Activated naive CD8-positive, alpha-beta T cell (primary cell): Measurements from ENCODE around the gene KXD1.
"Not testable (repeated sequence)": the region's sequence is repeated elsewhere in the genome, so short reads cannot be mapped to it uniquely, and the experiment has no call there.

ENCODE experiments used
- H3K27ac Mint-ChIP-seq: one replicate; pipeline ENCODE4 v1.8.0; 2021; ENCODE audit warnings: mixed read lengths
- H3K27me3 Mint-ChIP-seq: one replicate; pipeline ENCODE4 v1.8.0; 2021; ENCODE audit warnings: mixed read lengths
- H3K36me3 Mint-ChIP-seq: one replicate; pipeline ENCODE4 v1.8.0; 2021; ENCODE audit warnings: mixed read lengths
- H3K4me1 Mint-ChIP-seq: one replicate; pipeline ENCODE4 v1.8.0; 2021; ENCODE audit warnings: low read depth, mixed read lengths
- H3K4me3 Mint-ChIP-seq: one replicate; pipeline ENCODE4 v1.8.0; 2021; ENCODE audit warnings: mild to moderate bottlenecking, mixed read lengths
- H3K9me3 Mint-ChIP-seq: one replicate; pipeline ENCODE4 v1.8.0; 2021; ENCODE audit warnings: low read depth, mixed read lengths

KXD1 gene

DNA sequence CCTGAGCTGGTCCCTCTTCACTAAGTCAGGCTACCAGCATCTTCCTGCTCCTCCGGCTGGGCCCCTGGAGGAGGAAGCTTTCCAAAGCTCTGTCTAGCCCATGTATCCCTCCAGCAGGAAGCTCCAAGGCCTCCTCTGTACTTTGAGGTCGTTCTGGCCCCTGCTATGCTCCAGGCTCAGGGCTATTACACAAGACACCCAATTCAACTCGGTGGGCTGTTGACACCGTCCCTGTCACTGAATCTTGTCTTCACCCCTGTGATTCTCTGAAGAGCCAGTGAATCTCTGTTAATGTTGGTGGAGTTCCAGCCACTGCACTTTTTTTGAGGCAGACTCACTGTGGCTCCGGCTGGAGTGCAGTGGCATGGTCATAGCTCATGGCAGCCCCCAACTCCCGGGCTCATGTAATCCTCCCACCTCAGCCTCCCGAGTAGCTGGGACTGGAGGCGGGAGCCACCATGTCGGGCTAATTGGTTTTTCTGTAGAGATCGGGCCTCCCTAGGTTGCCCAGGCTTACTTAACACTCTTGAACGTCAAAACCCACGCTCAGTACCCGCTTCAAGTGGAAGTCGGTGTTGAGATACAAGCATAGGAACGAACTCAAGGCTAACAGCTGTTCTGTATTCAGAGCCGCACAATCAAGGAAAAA lies 30.4 kb downstream of the KXD1 start:
- Mint-ChIP-seq H3K4me3 (peak overlapping the region; percentile 83), H3K36me3 (peaks cover 3% of the 10 kb centered on the region), H3K9me3 (no peaks in the 10 kb centered on the region), H3K4me1 (peaks cover 27% of the 10 kb centered on the region), H3K27me3 (no peaks in the 10 kb centered on the region), H3K27ac (peak overlapping the region; percentile 95)

DNA sequence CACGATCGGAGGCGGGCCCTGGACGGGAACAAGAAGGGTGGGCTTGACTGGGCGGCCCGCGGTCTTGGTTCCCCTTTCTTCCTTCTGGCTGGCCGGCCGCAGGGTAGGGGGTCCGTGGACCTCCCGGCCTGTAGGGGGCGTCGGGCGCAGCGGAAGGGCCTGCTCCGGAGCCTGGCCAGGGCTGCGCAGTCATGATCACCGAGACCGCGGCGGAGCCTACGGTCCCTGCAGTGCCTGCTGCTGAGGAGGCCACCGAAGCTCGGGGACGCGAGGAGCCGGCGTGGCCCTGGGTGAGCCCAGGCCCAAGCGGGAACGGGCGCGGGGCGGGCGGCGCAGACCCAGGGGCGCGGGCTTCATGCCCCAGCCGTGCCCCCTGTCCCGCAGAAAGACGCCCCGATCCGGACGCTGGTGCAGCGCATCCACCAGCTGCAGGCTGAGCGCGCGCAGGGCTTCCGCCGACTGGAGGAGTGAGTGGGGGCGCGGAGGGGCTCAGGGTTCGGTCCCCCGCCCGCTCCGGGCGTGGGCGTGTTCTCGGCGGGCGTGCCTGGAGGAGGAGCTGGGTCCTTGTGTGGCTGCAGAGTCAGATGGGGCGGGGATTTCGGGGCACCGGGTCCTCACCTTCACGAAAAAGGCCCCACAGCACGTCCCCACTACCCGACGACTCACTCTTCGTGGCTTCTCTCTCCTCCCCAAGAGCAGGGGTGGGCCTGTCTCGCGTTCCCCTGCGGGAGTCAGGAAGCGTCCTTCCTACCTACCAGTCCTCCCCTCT lies 31.1 kb downstream of the KXD1 start, which contains the start of gene REX1BD:
Gene REX1BD, plus strand, starts transcription at position 188 of the 769 bp plus-strand sequence. Its CDS starts 4 bp downstream, at position 192.
- peaks cover 3% of the 10 kb centered on the region for H3K36me3 Mint-ChIP-seq
- H3K27me3 Mint-ChIP-seq, result no peaks in the 10 kb centered on the region
- peaks cover 30% of the 10 kb centered on the region for H3K4me1 Mint-ChIP-seq
- peak within 1 kb of the TSS; percentile 96 for H3K27ac Mint-ChIP-seq
- H3K9me3 Mint-ChIP-seq, result no peaks in the 10 kb centered on the region
- peak within 1 kb of the TSS; percentile 83 for H3K4me3 Mint-ChIP-seq

DNA sequence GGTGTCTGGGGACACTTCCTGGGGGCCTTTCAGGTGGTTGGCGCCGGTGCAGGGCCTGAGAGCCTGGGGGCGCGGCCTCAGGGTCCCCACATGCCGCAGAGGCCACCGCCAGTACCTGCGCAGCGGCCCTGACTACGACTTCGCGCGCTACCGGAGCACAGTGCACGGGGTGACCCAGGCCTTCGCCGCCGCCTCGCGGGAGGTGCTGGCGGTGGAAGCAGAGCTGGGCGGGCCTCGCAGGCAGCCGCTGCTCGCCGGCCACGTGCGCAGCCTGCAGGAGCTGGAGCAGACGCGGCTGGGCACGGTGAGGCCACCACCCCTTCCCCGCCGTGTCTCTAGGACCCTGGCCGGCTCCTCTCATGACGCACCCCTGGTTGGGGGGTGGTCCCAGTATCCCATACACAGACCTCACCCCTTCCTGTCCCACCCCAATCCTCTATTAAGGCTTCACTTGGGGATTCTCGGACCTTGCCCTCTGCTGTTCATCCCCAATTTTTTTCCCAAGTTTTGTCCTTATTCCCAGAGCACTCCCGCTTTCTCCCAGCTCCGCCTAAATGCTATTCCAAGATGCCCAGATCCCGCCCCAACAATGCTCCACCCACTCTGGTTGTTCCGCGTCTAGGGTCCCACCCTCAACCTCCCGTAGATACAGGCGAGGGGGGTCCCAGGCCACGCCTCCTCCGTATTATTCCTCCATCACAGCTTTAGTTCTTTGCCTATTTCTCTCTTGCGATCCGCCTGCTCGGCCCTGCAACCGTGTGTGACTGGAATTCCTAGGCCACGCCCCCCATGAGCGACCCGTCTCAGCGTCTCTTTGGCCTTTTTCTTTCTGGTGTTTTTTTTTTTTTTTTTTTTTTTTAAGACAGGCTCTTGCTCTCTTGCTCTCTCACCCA lies 32.0 kb downstream of the KXD1 start:
- Mint-ChIP-seq H3K27me3 (no peaks in the 10 kb centered on the region), H3K27ac (peak overlapping the region; percentile 96), H3K36me3 (peaks cover 3% of the 10 kb centered on the region), H3K4me3 (peak overlapping the region; percentile 83), H3K4me1 (peaks cover 31% of the 10 kb centered on the region), H3K9me3 (no peaks in the 10 kb centered on the region)

DNA sequence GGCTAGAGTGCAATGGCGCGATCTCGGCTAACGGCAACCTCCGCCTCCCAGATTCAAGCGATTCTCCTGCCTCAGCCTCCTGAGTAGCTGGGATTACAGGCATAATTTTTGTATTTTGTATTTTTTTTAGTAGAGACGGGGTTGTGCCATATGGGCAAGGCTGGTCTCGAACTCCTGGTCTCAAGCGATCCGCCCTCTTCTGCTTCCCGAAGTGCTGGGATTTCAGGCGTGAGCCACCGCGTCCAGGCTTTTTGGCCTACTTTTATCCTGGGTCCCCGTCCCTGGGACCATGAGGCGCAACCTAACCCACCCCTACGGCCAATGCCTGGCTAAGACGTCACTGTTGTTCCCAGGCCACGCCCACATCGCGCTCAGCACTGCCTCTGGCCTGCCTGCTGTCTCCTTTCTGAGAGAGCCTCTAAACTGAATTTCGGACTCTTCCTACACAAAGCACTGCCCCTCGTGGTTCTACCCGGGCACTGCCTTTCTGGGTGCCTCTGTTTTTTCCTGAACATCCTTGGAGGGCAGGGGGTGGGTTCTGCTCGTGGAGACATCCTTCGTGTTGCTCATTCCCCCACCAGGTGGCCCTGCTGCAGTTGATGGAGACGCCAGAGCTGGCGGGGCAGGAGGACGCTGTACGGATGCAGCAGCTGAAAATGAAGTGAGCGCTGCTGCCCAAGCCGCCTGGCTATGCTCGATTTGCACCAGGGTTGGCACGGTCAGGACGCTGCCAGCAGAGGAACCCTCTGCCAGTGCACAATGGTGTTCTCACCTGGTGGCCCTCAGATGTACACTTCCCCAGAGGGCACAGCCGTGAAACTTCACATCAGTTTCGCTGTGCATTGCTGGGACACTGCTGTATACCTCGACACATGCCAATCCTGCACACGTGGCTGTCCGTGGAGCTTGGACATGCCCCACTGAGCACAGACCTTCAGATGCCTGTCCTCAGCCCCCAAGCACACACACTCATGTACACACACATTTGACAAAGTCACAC lies 32.9 kb downstream of the KXD1 start:
- H3K27ac Mint-ChIP-seq, result no peak overlapping the region
- H3K4me3 Mint-ChIP-seq, result peak overlapping the region; percentile 83
- peaks cover 33% of the 10 kb centered on the region for H3K4me1 Mint-ChIP-seq
- no peaks in the 10 kb centered on the region for H3K9me3 Mint-ChIP-seq
- H3K36me3 Mint-ChIP-seq, result peaks cover 3% of the 10 kb centered on the region
- H3K27me3 Mint-ChIP-seq, result no peaks in the 10 kb centered on the region

DNA sequence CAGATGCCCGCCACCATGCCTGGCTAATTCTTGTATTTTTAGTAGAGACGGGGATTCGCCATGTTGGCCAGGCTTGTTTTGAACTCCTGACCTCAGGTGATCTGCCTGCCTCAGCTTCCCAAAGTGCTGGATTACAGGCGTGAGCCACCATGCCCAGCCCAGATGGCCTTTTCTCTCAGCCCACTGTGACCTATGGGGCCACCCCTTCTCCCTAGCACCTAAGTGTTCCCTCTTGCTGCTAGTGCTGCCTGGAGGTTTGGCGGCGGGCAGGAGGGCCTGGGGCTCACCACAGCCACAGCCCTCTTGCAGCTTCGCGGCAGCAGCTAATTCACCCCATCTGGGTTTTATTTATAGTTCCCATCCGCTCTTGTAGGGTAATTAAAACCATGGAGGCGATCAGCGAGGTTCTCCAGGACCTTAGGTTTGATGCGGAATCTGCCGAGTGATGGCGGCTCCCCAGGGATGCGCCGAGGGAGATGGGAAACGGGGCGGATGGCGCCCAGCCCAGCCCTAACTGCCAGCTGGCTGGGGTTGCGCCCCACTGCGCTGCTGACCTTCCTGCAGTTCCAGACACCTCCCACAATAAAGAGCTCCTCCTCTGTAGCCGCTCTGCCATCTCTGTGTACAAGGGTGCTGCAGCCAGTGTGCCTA lies 34.2 kb downstream of the KXD1 start:
- Mint-ChIP-seq H3K27me3 (no peaks in the 10 kb centered on the region), H3K27ac (no peak overlapping the region), H3K4me3 (peak overlapping the region; percentile 40), H3K4me1 (peaks cover 27% of the 10 kb centered on the region), H3K9me3 (no peaks in the 10 kb centered on the region), H3K36me3 (peaks cover 3% of the 10 kb centered on the region)

DNA sequence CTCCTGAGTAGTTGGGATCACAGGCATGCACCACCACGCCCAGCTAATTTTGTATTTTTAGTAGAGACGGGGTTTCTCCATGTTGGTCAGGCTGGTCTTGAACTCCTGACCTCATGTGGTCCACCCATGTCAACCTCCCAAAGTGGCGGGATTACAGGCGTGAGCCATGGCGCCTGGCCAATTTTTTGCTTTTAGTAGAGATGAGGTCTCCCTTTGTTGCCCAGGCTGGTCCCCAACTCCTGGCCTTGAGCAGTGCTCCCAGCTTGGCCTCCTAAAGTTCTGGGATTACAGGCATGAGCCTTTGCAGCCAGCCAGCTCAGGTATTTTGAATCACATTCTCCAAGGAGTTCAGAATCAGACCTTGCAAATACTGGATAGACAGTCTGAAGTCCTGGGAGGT lies 35.1 kb downstream of the KXD1 start:
- H3K27ac Mint-ChIP-seq, H3K9me3 Mint-ChIP-seq, H3K36me3 Mint-ChIP-seq, H3K27me3 Mint-ChIP-seq, H3K4me3 Mint-ChIP-seq: not testable (repeated sequence)
- H3K4me1 Mint-ChIP-seq, result peaks cover 25% of the 10 kb centered on the region

DNA sequence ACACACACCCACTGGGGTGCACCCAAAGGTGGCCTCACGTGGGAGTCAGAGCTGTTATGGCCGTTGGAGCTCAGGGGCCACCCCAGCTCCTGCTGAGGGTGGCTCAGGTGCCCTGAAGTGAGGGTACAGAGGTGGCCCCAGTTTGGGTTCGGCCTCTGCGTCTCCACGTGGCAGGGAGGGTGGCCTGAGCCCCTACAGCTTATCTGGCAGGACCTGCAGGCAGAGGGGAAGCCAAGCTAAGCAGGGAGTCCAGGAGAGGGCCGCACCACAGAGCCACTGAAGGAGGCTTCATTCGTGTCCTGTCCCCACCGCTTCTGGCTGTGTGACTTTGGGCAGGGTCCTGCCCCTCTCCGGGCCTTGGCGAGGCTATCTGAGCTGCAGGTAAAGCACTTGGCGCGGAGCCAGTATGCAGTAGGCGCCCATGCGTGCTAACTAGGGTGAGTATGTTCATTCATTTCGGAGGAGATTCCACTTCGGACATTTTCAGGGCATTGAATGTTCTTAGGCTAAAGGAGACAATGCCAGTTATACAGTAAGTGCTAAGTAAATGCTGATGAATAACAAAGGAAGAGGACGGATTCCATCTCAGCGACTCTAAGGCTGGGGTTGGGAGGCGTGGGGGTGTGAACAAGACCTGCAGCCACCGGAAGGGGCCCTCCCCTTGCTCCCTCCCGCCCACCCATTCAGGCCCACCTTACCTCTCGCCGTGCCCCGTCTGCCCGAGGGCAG lies 35.9 kb downstream of the KXD1 start:
- Mint-ChIP-seq H3K27ac (no peak overlapping the region), H3K9me3 (no peaks in the 10 kb centered on the region), H3K4me3 (peak overlapping the region; percentile 75), H3K27me3 (no peaks in the 10 kb centered on the region), H3K36me3 (peaks cover 3% of the 10 kb centered on the region), H3K4me1 (peaks cover 19% of the 10 kb centered on the region)

DNA sequence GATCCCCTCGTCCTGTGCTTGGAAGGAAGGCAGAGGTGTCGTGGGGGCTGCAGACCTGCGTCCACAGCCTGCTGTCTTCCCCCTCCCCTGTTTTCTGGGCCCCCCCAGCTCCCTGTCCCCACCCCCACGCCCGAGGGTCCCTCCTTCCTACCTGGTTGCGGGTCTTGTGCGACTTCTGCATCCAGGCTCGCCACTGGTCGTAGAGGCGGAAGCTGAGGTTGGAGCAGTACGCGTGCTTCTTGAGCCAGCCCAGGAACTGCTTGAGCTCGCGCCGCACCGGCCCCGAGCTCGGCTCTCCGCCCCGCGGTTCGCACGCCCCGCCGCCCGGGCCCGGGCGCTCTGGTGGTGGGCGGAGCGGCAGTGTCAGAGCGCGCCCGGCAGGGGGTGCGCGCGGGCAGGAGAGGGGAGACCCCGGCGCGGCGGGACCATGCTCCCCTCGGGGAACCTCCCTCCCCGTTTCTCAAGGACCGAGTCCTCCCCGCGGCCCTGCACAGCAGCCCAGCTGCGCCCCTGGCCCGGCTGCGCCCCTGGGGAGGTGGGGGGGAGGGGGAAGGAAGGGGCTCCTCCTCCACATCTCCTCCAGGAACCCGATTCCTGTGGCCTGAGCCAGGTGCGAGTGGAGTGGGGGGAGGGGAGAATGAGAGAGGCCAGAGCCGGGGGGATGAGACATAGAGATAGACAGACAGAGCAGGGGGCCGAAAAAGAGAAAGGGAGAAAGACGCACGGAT lies 36.6 kb downstream of the KXD1 start:
- Mint-ChIP-seq H3K27ac (peak overlapping the region; percentile 68), H3K9me3 (no peaks in the 10 kb centered on the region), H3K36me3 (peaks cover 3% of the 10 kb centered on the region), H3K4me3 (peak overlapping the region; percentile 83), H3K27me3 (no peaks in the 10 kb centered on the region), H3K4me1 (peaks cover 19% of the 10 kb centered on the region)

DNA sequence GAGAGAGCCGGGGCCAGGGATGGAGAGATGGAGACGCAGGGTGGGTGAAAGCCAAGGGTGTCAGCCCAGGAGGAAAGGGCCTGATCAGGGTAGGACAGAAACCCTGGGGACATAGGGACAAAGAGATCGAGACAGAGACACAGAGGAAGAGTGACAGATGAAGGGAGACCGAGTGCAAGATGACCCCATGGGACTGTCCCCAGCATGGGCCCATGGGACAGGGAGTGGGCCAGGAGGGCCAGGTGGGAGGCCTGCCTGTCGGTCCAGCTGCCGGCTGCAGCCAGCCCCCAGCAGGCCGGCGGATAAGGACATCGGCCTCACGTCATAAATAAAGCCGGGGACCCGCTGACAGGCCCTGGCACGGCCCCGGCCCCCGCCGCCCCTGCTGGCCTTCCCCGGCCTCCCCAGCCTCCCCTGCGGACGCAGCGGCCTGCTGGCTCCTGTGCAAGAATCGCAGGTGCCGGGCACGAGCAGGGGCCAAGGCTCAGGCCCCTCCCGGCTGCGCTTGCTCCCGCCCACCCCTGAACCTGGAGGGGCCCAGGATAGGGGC lies 37.2 kb downstream of the KXD1 start:
- Mint-ChIP-seq H3K4me1 (peaks cover 16% of the 10 kb centered on the region), H3K9me3 (no peaks in the 10 kb centered on the region), H3K27me3 (no peaks in the 10 kb centered on the region), H3K27ac (peak overlapping the region; percentile 68), H3K4me3 (peak overlapping the region; percentile 83), H3K36me3 (peaks cover under 1% of the 10 kb centered on the region)

DNA sequence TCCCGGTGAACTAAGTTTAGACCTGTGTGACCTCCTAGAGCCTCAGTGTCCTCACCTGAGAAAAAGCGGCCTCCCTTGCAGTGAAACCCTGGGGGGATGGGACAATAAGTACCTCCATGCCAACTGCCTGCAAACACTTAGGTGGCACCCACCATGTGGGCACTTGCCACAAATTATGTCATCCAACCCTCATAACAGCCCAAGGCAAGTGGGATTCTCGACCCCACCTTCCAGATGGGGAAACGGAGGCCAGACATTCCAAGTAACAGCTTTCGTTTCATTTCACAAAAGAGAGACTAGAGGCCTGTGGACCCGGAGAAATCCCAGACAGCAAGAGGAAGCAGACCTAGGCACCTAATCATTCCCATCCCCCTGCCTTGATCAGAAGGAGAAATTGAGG lies 37.8 kb downstream of the KXD1 start:
- no peaks in the 10 kb centered on the region for H3K27me3 Mint-ChIP-seq
- H3K27ac Mint-ChIP-seq, result no peak overlapping the region
- H3K4me1 Mint-ChIP-seq, result peaks cover 13% of the 10 kb centered on the region
- peak overlapping the region; percentile 38 for H3K4me3 Mint-ChIP-seq
- no peaks in the 10 kb centered on the region for H3K36me3 Mint-ChIP-seq
- no peaks in the 10 kb centered on the region for H3K9me3 Mint-ChIP-seq

DNA sequence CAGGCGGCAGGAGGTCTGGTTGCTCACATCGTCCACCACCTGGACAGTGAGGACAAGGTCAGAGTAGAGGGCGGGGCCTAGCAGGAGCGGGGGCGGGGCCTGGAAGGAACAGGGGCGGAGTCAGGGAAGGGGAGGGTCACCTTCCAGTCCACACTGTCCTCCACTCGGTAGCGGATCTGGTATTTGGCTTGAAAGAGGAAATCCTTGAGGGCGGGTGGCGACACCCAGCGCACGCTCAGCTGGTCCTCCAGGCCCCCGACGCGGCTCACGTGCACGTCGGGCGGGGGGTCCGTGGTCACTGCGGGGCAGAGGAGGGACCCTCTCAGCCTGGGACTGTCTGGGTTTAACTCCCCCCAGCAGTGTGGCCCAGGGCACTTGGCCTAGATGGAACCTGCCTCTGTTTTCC lies 39.1 kb downstream of the KXD1 start:
- Mint-ChIP-seq H3K4me1 (peaks cover 10% of the 10 kb centered on the region), H3K27me3 (peaks cover 3% of the 10 kb centered on the region), H3K4me3 (no peak overlapping the region), H3K36me3 (no peaks in the 10 kb centered on the region), H3K9me3 (no peaks in the 10 kb centered on the region), H3K27ac (no peak overlapping the region)

DNA sequence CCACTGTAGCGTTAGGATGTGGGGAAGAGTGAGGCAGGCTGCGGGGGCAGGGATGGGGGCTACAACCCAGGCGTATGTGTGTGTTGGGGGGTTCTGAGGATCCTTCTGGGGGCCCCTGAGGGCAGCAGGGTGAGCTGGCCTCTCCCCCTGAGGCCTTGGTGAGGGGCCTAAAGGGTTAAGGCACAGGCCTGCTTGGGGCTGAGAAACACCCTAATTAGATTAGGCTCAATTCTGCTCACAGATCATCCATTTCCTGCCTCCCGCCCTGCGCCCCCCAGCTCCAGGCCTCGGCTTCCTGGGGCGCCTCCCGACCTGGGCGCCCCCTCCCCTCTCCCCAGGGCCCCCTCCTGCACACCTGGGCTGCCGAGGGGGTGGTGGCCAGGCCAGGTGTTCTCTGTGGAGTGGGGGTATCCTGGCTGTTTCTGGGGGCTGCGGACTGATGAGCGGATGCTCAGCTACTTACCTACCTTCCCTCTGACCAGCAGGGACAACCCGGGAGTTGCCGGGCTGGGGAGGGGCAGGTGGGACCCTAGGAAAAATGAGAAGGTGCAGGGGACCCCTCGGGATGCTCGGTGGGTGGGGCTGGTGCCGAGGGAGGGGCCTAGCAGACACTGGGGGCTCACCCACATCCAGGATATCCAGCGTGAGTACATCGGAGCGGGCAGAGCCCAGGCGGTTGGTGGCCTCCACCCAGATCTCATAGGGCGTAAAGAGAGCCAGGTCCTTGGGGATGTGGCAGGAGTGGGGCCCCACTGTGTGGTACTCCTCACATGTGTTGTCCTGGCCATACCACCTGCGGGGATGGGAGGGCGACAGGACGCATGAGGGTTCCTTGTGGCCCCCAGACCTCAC lies 40.4 kb downstream of the KXD1 start:
- H3K9me3 Mint-ChIP-seq, result no peaks in the 10 kb centered on the region
- H3K4me1 Mint-ChIP-seq, result peaks cover 11% of the 10 kb centered on the region
- H3K27me3 Mint-ChIP-seq, result peaks cover 7% of the 10 kb centered on the region
- no peak overlapping the region for H3K27ac Mint-ChIP-seq
- H3K4me3 Mint-ChIP-seq, result no peak overlapping the region
- no peaks in the 10 kb centered on the region for H3K36me3 Mint-ChIP-seq
